Trophoblast cell (in vitro differentiated cells and primary cell): ENCODE data around the gene PARVB.

Experiments
- DNase-seq, 2 donors: peaks; one replicate each; pipeline ENCODE4 v3.0.0-alpha.2; 2016
- H2AFZ ChIP-seq: 2 replicates; pipeline ENCODE4 v1.6.1; 2013; ENCODE audit warnings: low read length, moderate library complexity, mild to moderate bottlenecking; ENCODE audit not compliant: insufficient read depth, poor library complexity
- H2AK5ac ChIP-seq: 2 replicates; pipeline ENCODE4 v1.6.1; 2013; ENCODE audit warnings: mild to moderate bottlenecking, low read length
- H2BK120ac ChIP-seq: 2 replicates; pipeline ENCODE4 v1.6.1; 2013; ENCODE audit warnings: low read length, mild to moderate bottlenecking, moderate library complexity; ENCODE audit not compliant: insufficient read depth, poor library complexity
- H2BK12ac ChIP-seq: 2 replicates; pipeline ENCODE4 v1.6.1; 2013; ENCODE audit warnings: mild to moderate bottlenecking, low read length, moderate library complexity
- H2BK5ac ChIP-seq: 2 replicates; pipeline ENCODE4 v1.6.1; 2013; ENCODE audit warnings: low read length, low read depth, moderate library complexity, mild to moderate bottlenecking; ENCODE audit not compliant: poor library complexity
- H3K14ac ChIP-seq: 2 replicates; pipeline ENCODE4 v1.6.1; 2013; ENCODE audit warnings: mild to moderate bottlenecking, low read length
- H3K18ac ChIP-seq: 2 replicates; pipeline ENCODE4 v1.6.1; 2013; ENCODE audit warnings: mild to moderate bottlenecking, low read length
- H3K23ac ChIP-seq: 2 replicates; pipeline ENCODE4 v1.6.1; 2013; ENCODE audit warnings: low read length
- H3K27ac ChIP-seq: 2 replicates; pipeline ENCODE4 v1.5.1; 2013; ENCODE audit warnings: low read depth, mild to moderate bottlenecking, inconsistent platforms, low read length, moderate library complexity
- H3K27me3 ChIP-seq: 2 replicates; pipeline ENCODE4 v1.6.1; 2013; ENCODE audit warnings: inconsistent platforms, mild to moderate bottlenecking, low read length, moderate library complexity; ENCODE audit not compliant: insufficient read depth
- H3K36me3 ChIP-seq, 2 experiments: 1 replicate in 1 of 2; 2 replicates in 1 of 2; pipeline ENCODE4 v1.6.1; 2013; ENCODE audit warnings: low read length in 2 of 2, mild to moderate bottlenecking in 2 of 2, moderate library complexity in 1 of 2; ENCODE audit not compliant: insufficient read depth in 2 of 2, control insufficient read depth in 1 of 2
- H3K4ac ChIP-seq: 2 replicates; pipeline ENCODE4 v1.6.1; 2013; ENCODE audit warnings: low read depth, mild to moderate bottlenecking, low read length, moderate library complexity
- H3K4me1 ChIP-seq, 2 experiments: 1 replicate in 1 of 2; 2 replicates in 1 of 2; pipeline ENCODE4 v1.6.1; 2013; ENCODE audit warnings: low read length in 2 of 2, mild to moderate bottlenecking in 2 of 2, moderate library complexity in 1 of 2; ENCODE audit not compliant: insufficient read depth in 2 of 2, control insufficient read depth in 1 of 2
- H3K4me2 ChIP-seq: 2 replicates; pipeline ENCODE4 v1.6.1; 2013; ENCODE audit warnings: inconsistent platforms, mild to moderate bottlenecking, low read length, moderate library complexity
- H3K4me3 ChIP-seq: 2 replicates; pipeline ENCODE4 v1.5.1; 2013; ENCODE audit warnings: mild to moderate bottlenecking, low read depth, low read length, inconsistent platforms
- H3K79me1 ChIP-seq: one replicate; pipeline ENCODE4 v1.6.1; 2013; ENCODE audit warnings: low read length
- H3K79me2 ChIP-seq: 2 replicates; pipeline ENCODE4 v1.6.1; 2013; ENCODE audit warnings: low read length, mild to moderate bottlenecking; ENCODE audit not compliant: control insufficient read depth, insufficient read depth, poor library complexity
- H3K9ac ChIP-seq: 2 replicates; pipeline ENCODE4 v1.6.1; 2013; ENCODE audit warnings: mild to moderate bottlenecking, low read length
- H3K9me3 ChIP-seq: 2 replicates; pipeline ENCODE4 v1.6.1; 2013; ENCODE audit warnings: low read depth, mild to moderate bottlenecking, control low read depth, inconsistent platforms, low read length; ENCODE audit not compliant: insufficient read depth
- H4K12ac ChIP-seq: 2 replicates; pipeline ENCODE4 v1.6.1; 2013; ENCODE audit warnings: low read depth, mild to moderate bottlenecking, low read length, moderate library complexity
- H4K8ac ChIP-seq: 2 replicates; pipeline ENCODE4 v1.6.1; 2013; ENCODE audit warnings: low read depth, mild to moderate bottlenecking, low read length, moderate library complexity
- H4K91ac ChIP-seq: one replicate; pipeline ENCODE4 v1.6.1; 2013; ENCODE audit warnings: low read depth, mild to moderate bottlenecking, low read length, moderate library complexity
- WGBS: extraction: QIAGEN DNeasy Blood & Tissue Kit; methylation state at CpG from one replicate; pipeline ENCODE4 v1.1.7; 2013; ENCODE audit warnings: missing lambda C conversion rate; ENCODE audit not compliant: insufficient read length, insufficient coverage; ENCODE audit errors: extremely low coverage; 5-methylcytosine and 5-hydroxymethylcytosine counted together

Gene PARVB

DNA sequence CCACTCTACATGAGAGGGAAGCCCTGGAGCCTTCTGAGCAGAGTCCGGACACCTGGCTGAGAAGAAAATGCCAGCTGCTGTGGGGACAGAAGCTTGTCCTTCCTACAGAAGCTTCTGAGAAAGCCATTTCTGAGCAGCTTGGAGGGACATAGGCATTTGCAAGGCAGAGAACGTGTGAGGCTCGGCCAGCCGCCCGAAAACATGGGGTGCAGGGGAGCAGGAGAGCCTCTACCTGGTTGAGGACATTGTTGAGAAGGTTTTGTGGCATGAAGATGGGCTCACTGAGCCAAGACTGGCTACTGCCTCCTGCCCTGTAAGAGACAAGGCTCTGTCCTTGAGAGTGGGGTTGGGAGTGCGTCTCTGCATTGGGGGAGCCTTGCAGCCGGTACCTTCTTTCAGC lies 43.5 kb upstream of the PARVB start:
- no peaks in the 10 kb centered on the region for H3K79me1 ChIP-seq
- no peak overlapping the region for H3K23ac ChIP-seq
- H4K12ac ChIP-seq: no peak overlapping the region
- no peak overlapping the region for H3K27ac ChIP-seq
- H3K9ac ChIP-seq: no peak overlapping the region
- no peak overlapping the region for H4K8ac ChIP-seq
- no peak overlapping the region for H2BK120ac ChIP-seq
- no peak overlapping the region for H2BK5ac ChIP-seq
- peaks cover 1% of the 10 kb centered on the region for H3K9me3 ChIP-seq
- H2AFZ ChIP-seq: no peak overlapping the region
- WGBS: no CpG with 5 or more reads among the region's 7 CpGs
- no peak overlapping the region for H4K91ac ChIP-seq
- no peaks in the 10 kb centered on the region for H3K27me3 ChIP-seq
- no peaks in the 10 kb centered on the region for H3K4me1 ChIP-seq
- no peak overlapping the region for H3K4ac ChIP-seq
- H3K4me2 ChIP-seq: no peak overlapping the region
- no peak overlapping the region for H3K18ac ChIP-seq
- DNase-seq: no peak
- H3K14ac ChIP-seq: no peak overlapping the region
- H3K36me3 ChIP-seq: peaks cover 49 to 66% of the 10 kb centered on the region in 2 experiments
- H3K4me3 ChIP-seq: no peak overlapping the region
- H3K79me2 ChIP-seq: no peaks in the 10 kb centered on the region
- no peak overlapping the region for H2AK5ac ChIP-seq
- no peak overlapping the region for H2BK12ac ChIP-seq

DNA sequence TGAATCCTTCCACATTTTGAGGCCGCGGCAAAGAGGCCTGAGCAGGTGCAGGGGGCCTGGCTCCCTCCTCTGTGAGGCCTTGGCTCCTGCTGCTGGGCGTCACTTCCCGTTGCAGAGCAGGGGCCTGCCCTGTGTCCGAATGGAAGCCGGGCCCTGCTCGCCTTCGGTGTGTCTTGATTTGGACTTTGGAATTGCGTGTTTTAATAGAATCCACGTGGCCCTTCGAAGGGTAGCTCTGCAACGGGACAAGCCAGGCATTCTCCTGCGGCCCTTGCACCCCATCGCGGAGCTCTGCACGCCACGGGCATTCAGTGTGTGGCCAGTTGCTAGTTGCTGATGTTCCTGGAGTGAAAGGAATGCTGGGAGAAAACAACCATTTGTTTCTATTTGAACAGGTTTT lies 43.1 kb upstream of the PARVB start:
- Histone ChIP-seq H4K12ac (no peak overlapping the region), H3K23ac (no peak overlapping the region), H2BK12ac (no peak overlapping the region), H3K9ac (no peak overlapping the region), H3K4me1 (no peaks in the 10 kb centered on the region), H3K79me2 (no peaks in the 10 kb centered on the region), H4K8ac (no peak overlapping the region), H2AK5ac (no peak overlapping the region), H2BK5ac (no peak overlapping the region), H4K91ac (no peak overlapping the region), H2BK120ac (no peak overlapping the region), H3K4ac (no peak overlapping the region), H2AFZ (no peak overlapping the region), H3K36me3 (peaks cover 47 to 64% of the 10 kb centered on the region in 2 experiments), H3K4me2 (no peak overlapping the region), H3K27me3 (no peaks in the 10 kb centered on the region), H3K14ac (no peak overlapping the region), H3K9me3 (peaks cover 1% of the 10 kb centered on the region), H3K4me3 (no peak overlapping the region), H3K79me1 (no peaks in the 10 kb centered on the region), H3K27ac (no peak overlapping the region), H3K18ac (no peak overlapping the region)
- no CpG with 5 or more reads among the region's 17 CpGs for WGBS
- no peak for DNase-seq

DNA sequence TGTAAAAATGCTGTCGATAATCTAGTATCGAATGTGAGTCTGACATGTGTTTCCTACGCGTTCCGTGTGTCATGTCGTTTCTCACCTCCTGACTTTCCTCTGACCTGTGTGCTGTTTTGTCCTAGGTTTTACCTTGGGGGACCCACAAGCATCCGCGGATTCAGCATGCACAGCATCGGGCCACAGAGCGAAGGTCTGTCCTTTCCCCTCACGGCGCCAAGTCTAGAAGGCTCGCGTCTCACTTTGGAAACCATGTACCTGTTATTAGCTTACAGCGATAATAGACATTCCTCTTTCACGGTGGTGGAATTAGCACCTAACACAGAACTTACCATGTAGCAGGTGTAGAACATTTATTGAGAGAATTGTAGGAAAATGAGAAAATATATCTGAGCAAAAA lies 40.3 kb upstream of the PARVB start:
- no peaks in the 10 kb centered on the region for H3K79me1 ChIP-seq
- H4K12ac ChIP-seq: no peak overlapping the region
- no peaks in the 10 kb centered on the region for H3K27me3 ChIP-seq
- no peaks in the 10 kb centered on the region for H3K4me1 ChIP-seq
- no peak overlapping the region for H3K4me3 ChIP-seq
- H2AK5ac ChIP-seq: no peak overlapping the region
- no peak overlapping the region for H3K18ac ChIP-seq
- H2BK12ac ChIP-seq: no peak overlapping the region
- H3K79me2 ChIP-seq: no peaks in the 10 kb centered on the region
- peaks cover 34 to 46% of the 10 kb centered on the region in 2 experiments for H3K36me3 ChIP-seq
- H3K9me3 ChIP-seq: peaks cover 1% of the 10 kb centered on the region
- no peak overlapping the region for H2AFZ ChIP-seq
- H3K27ac ChIP-seq: no peak overlapping the region
- H3K4ac ChIP-seq: no peak overlapping the region
- no peak overlapping the region for H3K9ac ChIP-seq
- H4K91ac ChIP-seq: no peak overlapping the region
- no peak overlapping the region for H2BK120ac ChIP-seq
- no peak overlapping the region for H3K23ac ChIP-seq
- no peak for DNase-seq
- H4K8ac ChIP-seq: no peak overlapping the region
- H2BK5ac ChIP-seq: no peak overlapping the region
- no peak overlapping the region for H3K14ac ChIP-seq
- no CpG with 5 or more reads among the region's 16 CpGs for WGBS
- no peak overlapping the region for H3K4me2 ChIP-seq

DNA sequence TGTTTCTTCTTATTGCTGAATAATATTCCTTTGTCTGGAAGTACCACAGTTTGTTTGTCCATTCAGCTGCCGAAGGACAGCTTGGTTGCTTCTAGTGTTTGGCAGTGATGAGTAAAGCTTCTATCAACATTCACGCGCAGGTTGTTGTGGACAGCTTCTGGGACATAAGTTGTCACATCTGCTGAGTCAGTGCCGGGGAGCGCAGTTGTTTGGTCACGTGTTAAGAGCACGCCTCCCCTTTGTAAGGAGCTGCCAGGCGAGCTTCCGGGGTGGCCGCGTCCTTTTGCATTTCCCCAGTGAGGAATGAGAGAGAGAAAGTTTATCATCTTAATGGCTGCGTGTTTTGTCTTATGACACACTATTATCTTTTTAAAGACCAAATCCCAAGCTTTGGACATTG lies 38.6 kb upstream of the PARVB start:
- Histone ChIP-seq H2BK120ac (no peak overlapping the region), H3K14ac (no peak overlapping the region), H3K79me1 (no peaks in the 10 kb centered on the region), H2BK12ac (no peak overlapping the region), H3K9me3 (no peaks in the 10 kb centered on the region), H3K4me1 (no peaks in the 10 kb centered on the region), H4K91ac (no peak overlapping the region), H3K18ac (no peak overlapping the region), H2AFZ (no peak overlapping the region), H4K8ac (no peak overlapping the region), H3K4me2 (no peak overlapping the region), H2BK5ac (no peak overlapping the region), H3K36me3 (peaks cover 30 to 42% of the 10 kb centered on the region in 2 experiments), H3K4me3 (no peak overlapping the region), H3K9ac (no peak overlapping the region), H3K4ac (no peak overlapping the region), H3K79me2 (no peaks in the 10 kb centered on the region), H3K27me3 (no peaks in the 10 kb centered on the region), H2AK5ac (no peak overlapping the region), H3K27ac (no peak overlapping the region), H3K23ac (no peak overlapping the region), H4K12ac (no peak overlapping the region)
- WGBS: no CpG with 5 or more reads among the region's 12 CpGs
- no peak for DNase-seq
